Neural progenitor cell (in vitro differentiated cells): ENCODE data around the gene STRIP1.

Experiments used
- EZH2 ChIP-seq: fragments of 200-600 bp; sonication (generic); IDR thresholded peaks from 2 replicates; pipeline ENCODE4 v1.6.1; 2017; ENCODE audit warnings: antibody characterized with exemption, mild to moderate bottlenecking, moderate library complexity
- EZH2phosphoT487 ChIP-seq: fragments of 200-600 bp; sonication (generic); IDR thresholded peaks from 2 replicates; pipeline ENCODE4 v1.6.1; 2017; ENCODE audit warnings: antibody characterized with exemption
- TF ChIP-seq, protein P1 (sequence below): fragments of 200-600 bp; sonication (generic); IDR thresholded peaks from 2 replicates; pipeline ENCODE4 v1.5.1; 2017; ENCODE audit warnings: antibody characterized with exemption, mild to moderate bottlenecking

DNA sequence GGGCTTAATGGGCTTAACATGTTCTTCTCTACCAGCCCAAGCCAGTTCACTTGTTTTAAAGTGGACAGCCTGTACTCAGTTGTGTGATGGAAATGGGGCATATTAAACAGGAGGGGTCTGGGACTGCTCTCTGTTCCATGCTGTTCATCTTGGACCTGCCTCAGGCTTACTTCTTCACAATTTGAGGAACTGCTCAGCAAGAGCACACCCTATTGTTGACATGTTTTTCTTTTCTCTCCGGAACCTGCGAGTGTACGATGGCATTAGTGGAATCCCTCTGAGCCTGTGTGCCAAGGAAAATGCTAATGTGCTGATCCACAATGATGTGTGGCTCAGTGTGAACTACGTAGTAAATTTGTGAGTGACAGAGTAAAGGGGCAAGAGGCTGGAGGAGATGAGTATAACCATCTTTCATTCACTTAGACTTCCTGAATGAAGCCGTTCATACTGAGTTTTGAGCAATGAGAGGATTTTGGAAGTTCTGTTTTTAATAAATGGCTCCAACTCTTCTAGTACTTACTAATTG is 43.0 kb upstream of the STRIP1 start:
- TF ChIP-seq, protein P1, sequence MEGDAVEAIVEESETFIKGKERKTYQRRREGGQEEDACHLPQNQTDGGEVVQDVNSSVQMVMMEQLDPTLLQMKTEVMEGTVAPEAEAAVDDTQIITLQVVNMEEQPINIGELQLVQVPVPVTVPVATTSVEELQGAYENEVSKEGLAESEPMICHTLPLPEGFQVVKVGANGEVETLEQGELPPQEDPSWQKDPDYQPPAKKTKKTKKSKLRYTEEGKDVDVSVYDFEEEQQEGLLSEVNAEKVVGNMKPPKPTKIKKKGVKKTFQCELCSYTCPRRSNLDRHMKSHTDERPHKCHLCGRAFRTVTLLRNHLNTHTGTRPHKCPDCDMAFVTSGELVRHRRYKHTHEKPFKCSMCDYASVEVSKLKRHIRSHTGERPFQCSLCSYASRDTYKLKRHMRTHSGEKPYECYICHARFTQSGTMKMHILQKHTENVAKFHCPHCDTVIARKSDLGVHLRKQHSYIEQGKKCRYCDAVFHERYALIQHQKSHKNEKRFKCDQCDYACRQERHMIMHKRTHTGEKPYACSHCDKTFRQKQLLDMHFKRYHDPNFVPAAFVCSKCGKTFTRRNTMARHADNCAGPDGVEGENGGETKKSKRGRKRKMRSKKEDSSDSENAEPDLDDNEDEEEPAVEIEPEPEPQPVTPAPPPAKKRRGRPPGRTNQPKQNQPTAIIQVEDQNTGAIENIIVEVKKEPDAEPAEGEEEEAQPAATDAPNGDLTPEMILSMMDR, result no peak
- TF ChIP-seq EZH2 (no peak), EZH2phosphoT487 (no peak)
